ENCODE data around the gene UGGT1.
"Not testable (repeated sequence)": the region's sequence is repeated elsewhere in the genome, so short reads cannot be mapped to it uniquely, and the experiment has no call there.

Gene UGGT1

DNA sequence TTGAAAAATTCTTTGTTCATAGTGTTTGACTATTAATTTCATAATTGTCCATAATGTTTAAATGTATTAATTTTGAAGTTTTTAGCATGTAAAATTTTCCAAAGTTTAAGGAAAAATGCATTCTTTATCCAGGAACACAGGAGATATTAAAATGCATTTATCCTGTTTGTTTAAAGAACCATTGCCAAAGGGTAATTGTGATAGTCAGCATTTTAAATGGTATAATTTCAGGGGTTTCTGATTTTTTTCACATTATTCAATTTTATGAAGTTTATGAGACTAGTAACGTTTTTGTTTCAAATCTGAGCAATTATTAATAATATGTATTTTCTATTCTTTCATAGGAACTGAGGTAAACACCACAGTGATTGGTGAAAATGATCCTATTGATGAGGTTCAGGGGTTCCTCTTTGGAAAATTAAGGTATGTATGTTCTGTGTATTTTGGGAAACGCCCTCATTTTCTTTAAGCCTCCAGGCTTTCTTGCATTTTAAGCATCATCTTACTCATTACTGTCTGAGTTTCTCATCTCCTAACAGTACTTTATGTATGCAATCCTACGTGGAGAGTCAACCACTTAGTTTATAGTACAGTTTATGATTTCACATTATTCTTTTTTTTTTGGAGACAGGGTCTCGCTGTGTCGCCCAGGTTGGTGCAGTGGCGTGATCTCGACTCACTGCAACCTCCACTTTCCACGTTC is 25.1 kb downstream of the UGGT1 start:
- DNase-seq, result no peak

- no peak for DNase-seq
Observed at GRCh38 chr2:128134573-128134972, 43.6 kb downstream of the UGGT1 start.

DNA sequence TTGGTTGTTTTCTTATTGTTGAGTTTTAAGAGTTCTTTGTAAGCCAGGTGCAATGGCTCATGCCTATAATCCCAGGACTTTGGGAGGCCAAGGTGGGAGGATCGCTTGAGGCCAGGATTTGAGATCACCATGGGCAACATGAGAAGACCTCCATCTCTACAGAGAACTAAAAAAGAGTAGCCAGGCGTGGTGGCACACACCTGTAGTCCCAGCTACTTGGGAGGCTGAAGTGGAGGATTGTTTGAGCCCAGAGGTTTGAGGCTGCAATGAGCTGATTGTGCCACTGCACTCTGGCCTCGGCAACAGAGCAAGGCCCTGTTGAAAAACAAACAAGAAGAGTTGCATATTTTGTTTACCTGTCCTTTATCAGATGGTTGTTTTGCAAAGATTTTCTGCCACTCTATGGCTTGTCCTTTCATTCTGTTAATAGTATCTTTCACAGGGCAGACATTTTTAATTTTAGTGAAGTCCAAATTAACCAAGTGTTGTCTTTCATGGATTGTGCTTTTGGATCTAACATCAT is 46.2 kb downstream of the UGGT1 start:
- DNase-seq, result no peak

DNA sequence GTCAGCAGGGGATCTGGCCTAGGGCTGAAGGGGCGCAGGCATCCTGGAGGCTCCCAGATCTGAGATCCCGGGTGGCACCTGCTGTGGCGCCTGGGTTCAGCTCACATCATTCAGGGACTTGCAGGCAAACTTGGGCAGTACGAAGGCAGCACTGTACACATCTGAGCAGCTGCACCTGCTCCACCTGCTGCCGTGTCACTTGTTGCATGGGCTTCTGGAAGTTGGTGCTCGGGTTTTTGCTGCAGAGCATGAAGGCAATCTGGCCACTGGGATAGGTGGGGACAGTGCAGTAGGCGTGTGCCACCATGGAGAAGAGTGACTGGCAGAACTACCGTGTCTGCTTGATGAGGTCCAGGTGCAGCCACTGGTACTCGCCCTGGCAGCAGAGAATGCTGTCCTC is 48.6 kb downstream of the UGGT1 start:
- DNase-seq, result no peak

- no peak for DNase-seq
Observed at GRCh38 chr2:128145651-128146050, 54.7 kb downstream of the UGGT1 start.

DNA sequence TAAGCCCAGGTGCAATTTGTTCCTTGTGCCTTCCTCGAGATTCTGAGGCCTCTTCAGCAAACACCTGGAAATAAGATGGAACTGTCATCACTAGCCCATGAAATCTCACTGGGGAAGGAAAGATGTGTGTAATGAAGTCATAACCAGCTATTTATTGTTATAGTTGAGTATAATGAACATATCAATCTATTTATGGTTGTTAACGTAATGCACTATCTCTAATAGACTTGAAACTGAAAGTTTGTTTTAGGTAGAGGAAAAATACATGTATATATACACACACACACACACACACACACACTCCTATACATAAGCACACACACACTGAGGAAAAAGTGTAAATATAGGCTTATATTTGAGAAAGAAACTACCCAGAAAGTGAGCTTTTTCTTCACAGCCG is 62.8 kb downstream of the UGGT1 start:
- DNase-seq, result no peak

GRCh38 chr2:128154225-128154624 is 63.2 kb downstream of the UGGT1 start:
- DNase-seq, result no peak

DNA sequence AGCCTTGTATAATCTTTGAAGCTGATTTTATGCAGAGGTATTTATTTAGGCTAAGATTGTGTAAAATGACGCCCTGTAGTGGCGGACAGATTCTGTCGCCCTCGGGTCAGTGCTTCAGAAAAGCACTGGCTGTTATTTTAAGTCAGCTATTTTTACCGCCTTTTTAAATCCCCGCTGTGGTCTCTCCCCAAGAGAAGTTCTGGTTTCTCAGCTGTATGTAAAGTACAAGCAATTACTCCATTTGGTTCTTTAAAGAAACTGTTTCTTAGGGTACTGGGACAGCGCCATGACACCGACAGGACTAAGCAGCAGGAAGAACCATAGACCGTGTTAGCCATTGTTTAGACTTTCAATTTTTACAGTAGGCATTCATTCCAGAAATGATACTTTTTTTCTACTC is 65.0 kb downstream of the UGGT1 start:
- DNase-seq, result no peak

DNA sequence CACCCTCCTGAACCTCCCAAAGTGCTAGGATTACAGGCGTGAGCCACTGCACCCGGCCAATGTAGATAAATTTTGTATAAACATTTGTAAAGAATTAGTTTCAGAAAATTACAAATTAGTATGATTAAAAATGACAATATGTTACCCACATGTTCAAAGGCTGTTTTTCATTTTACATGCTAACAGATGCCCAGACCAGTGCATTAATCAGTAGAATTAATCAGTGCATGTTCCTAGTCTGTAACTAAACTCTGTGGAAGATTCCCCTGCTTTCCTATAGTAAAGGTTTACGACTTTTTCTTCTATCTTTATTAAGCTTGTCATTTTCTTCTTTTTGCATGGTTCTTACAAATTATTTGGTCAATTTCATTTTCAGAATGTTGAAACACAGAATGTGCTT is 65.8 kb downstream of the UGGT1 start:
- no peak for DNase-seq

DNA sequence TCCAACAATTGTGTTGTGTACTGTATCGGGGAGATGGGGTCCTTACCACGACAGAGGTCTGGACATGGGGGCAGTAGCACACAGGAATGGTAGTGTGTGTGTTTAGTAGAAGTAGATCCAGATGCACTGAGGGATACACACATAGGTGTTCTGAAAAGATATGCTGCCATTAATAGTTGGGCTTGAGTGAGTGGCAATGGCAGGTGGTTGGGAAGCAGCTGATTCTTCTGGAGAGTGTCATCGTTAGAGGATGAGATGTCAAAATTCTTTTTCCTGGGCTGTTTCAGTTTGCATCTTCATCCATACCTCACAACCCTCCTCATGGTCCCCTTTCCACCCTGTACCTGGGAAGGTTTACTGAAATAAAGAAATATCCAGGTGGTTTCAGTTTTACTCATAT is 66.6 kb downstream of the UGGT1 start:
- DNase-seq, result no peak

DNA sequence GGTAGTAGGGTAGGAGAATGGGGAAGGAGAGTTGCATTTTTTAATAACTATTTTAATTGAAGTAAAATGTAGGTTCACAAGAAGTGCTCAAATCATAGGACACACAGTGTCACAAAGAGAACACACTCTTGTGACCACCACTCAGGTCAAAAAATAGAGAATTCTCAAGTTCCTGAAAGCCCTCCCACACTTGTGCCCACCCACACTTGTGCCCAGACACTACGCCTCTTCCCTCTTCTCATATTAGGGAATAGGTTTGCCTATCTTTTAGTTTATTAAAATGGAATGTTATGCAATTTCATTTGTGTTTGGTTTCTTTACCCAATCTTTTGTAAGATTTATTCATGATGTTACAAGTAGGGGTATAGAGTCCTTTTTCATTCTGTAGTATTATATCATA is 67.2 kb downstream of the UGGT1 start:
- no peak for DNase-seq

DNA sequence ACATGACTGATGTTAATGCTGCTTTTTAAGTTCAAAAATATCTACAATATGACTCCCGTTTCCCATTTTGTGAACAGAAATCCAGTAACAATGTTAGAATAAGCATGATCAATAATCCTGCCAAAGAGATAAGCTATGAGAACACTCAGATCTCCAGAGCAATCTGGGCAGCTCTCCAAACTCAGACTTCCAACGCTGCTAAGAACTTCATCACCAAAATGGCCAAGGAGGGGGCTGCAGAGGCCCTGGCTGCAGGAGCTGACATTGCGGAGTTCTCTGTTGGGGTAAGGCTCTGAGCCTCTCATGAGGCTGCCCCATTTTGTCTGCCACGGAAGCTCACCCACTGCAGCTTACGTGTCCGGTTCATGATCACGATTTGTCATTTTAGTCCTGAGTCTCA is 68.4 kb downstream of the UGGT1 start:
- no peak for DNase-seq

- no peak for DNase-seq
Observed at GRCh38 chr2:128160616-128161275, 69.7 kb downstream of the UGGT1 start.

- no peak for DNase-seq
Observed at GRCh38 chr2:128162266-128162665, 71.3 kb downstream of the UGGT1 start.

GRCh38 chr2:128164311-128164710 is 73.3 kb downstream of the UGGT1 start:
- no peak for DNase-seq

DNA sequence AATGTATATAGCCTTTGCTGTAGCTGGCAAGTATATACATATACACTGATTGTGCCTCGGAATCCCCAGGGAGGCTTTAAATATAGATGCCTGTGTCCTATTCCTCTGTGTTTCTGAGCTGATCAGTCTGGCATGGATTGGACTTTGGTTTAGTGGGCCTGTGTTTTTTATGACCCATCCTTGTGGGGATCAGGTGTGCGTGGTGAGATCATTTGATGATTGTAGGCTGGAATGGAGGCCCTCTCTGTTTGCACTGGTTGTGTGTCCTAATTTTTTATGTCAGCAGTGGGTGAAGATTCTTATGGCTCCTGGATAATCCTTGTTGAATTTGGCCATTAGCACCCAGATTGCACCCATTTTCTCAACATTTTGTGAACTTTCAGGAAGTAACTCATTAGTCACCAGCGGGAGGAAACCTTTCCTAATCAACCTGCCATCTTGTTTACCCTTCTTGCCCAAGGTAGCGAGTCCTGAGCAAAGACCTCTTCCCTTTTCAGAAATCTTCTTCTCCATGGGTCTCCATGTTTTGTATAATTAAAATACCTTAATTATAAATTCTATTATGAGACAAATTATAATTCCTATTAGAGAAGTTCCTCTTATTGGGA is 75.8 kb downstream of the UGGT1 start:
- DNase-seq, result no peak

GRCh38 chr2:128169094-128169493 is 78.1 kb downstream of the UGGT1 start:
- DNase-seq, result no peak

DNA sequence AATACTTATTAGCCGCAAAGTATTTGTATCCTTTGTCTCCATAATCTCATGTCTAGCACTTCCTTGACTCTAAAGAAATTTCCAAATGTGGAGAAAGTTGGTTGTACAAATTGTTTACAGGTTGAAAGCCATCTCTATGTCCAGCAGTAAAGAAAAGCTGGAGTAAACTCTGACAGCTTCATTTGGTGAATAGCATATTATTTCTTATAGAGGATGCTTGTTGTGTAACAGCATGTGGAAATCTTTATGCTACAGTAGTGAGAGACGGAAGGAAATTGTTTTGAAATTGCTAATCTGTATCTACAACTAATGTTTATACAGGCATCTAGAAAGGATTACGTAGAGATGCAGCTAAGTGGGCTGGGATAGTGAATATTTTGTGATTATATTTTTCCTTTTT is 78.5 kb downstream of the UGGT1 start:
- DNase-seq, result no peak

- DNase-seq, result no peak
Observed at GRCh38 chr2:128169933-128170709, 79.1 kb downstream of the UGGT1 start.

DNA sequence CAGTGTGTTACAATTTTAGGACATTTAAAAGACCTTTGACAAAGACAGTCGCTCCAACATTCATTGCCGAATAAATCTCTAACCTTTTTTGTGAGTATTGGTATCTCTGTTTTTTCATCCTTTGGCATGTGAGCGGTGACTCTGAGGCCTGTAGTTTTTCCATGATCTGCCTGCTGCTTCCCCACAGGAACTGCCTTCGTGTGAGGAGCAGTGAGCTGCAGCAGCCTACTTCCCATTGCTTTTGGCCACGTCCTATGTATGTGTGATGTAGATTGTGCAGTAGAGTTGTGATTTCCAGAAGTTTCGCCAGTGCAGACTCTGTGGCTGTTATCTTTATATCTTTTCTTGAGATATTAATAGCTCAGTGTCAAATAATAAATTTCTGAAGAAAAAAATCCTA is 79.8 kb downstream of the UGGT1 start:
- DNase-seq, result no peak

- DNase-seq, result no peak
Observed at GRCh38 chr2:128172191-128172590, 81.2 kb downstream of the UGGT1 start.

DNA sequence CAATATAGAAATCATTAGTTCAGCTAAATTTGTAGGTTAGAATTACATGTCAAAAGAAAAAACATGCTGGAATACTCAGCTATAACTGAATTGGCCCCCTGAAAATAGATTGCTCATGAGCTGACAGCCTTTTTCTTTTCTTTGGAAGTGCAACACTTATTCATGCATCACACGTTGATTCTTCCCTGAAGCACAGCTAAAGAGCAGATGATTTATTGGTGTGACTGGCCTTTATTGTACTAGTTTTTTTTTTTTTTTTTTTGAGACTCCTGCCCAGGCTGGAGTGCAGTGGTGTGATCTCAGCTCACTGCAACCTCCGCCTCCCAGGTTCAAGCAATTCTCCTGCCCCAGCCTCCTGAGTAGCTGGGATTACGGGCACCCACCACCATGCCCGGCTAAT is 83.1 kb downstream of the UGGT1 start:
- DNase-seq, result not testable (repeated sequence)

GRCh38 chr2:128177315-128177714 is 86.3 kb downstream of the UGGT1 start:
- no peak for DNase-seq

All from NCI-H1105 treated with DMSO at 0.1 percent for 48 hours (cell line).